ENCODE data around the gene GPM6B. TPM values are rescaled to one million over a fixed set of nuclear protein-coding genes. Genes with fewer than 3 reads are reported as not detected.

GPM6B gene
- total RNA-seq, 6 experiments from 2014 or later = not detected

- no peak for TF ChIP-seq CTCF (IDR thresholded peaks at IDR 0.05)
- H3K4me3 Mint-ChIP-seq = no peak overlapping the region
- no peaks in the 10 kb centered on the region; the same call in 1 of the 2 replicates for H3K27me3 Mint-ChIP-seq (ENCODE audit: insufficient read depth)
- H3K36me3 Mint-ChIP-seq (ENCODE audit: low read depth) = peaks cover 7% of the 10 kb centered on the region; the same call in 1 of the 2 replicates
- DNase-seq = peak; percentile 3
- no peaks in the 10 kb centered on the region for H3K9me3 Mint-ChIP-seq
- H3K27ac Mint-ChIP-seq = no peak overlapping the region; the same call in 1 of the 2 replicates
- H3K4me1 Mint-ChIP-seq (ENCODE audit: low read depth) = peaks cover 11% of the 10 kb centered on the region
Measured at GRCh38 chrX:13778916-13779315, 38.0 kb downstream of the GPM6B start.

- no peak for TF ChIP-seq CTCF (IDR thresholded peaks at IDR 0.05)
Measured at GRCh38 chrX:13776387-13776786, 40.5 kb downstream of the GPM6B start.

GRCh38 chrX:13775837-13776236 lies 41.1 kb downstream of the GPM6B start:
- Mint-ChIP-seq H3K4me3 (no peak overlapping the region), H3K27me3 (ENCODE audit: insufficient read depth) (no peaks in the 10 kb centered on the region), H3K9me3 (no peaks in the 10 kb centered on the region), H3K36me3 (ENCODE audit: low read depth) (peaks cover 7% of the 10 kb centered on the region; the same call in 1 of the 2 replicates), H3K4me1 (ENCODE audit: low read depth) (peaks cover 11% of the 10 kb centered on the region), H3K27ac (no peak overlapping the region)
- no peak for TF ChIP-seq CTCF (IDR thresholded peaks at IDR 0.05)
- DNase-seq = no peak

More at GRCh38 chrX:13776387-13776786, 40.5 kb downstream of the GPM6B start:
- no peak for DNase-seq
- Mint-ChIP-seq H3K4me1 (ENCODE audit: low read depth) (peaks cover 11% of the 10 kb centered on the region), H3K4me3 (no peak overlapping the region), H3K36me3 (ENCODE audit: low read depth) (peaks cover 7% of the 10 kb centered on the region; the same call in 1 of the 2 replicates), H3K9me3 (no peaks in the 10 kb centered on the region), H3K27ac (no peak overlapping the region), H3K27me3 (ENCODE audit: insufficient read depth) (no peaks in the 10 kb centered on the region; the same call in 1 of the 2 replicates)

GRCh38 chrX:13774696-13775095 lies 42.2 kb downstream of the GPM6B start:
- no peak for TF ChIP-seq CTCF (IDR thresholded peaks at IDR 0.05)
- peaks cover 7% of the 10 kb centered on the region for H3K36me3 Mint-ChIP-seq (ENCODE audit: low read depth)
- H3K4me3 Mint-ChIP-seq = no peak overlapping the region
- DNase-seq = no peak
- H3K9me3 Mint-ChIP-seq = no peaks in the 10 kb centered on the region
- no peaks in the 10 kb centered on the region for H3K27me3 Mint-ChIP-seq (ENCODE audit: insufficient read depth)
- H3K27ac Mint-ChIP-seq = no peak overlapping the region
- peaks cover 11% of the 10 kb centered on the region for H3K4me1 Mint-ChIP-seq (ENCODE audit: low read depth)

GRCh38 chrX:13770013-13770535 lies 46.8 kb downstream of the GPM6B start:
- TF ChIP-seq CTCF (IDR thresholded peaks at IDR 0.05) = no peak
- peaks cover 11% of the 10 kb centered on the region for H3K36me3 Mint-ChIP-seq (ENCODE audit: low read depth)
- H3K9me3 Mint-ChIP-seq = no peaks in the 10 kb centered on the region
- no peak for DNase-seq
- no peak overlapping the region for H3K27ac Mint-ChIP-seq
- H3K4me3 Mint-ChIP-seq = no peak overlapping the region
- H3K4me1 Mint-ChIP-seq (ENCODE audit: low read depth) = no peaks in the 10 kb centered on the region
- H3K27me3 Mint-ChIP-seq (ENCODE audit: insufficient read depth) = no peaks in the 10 kb centered on the region

Data from HFFc6 (cell line).